BJ (cell line): ENCODE data around the gene NUDT6. TPM values are rescaled to one million over a fixed set of nuclear protein-coding genes. Genes with fewer than 3 reads are reported as not detected.

ENCODE experiments used
- CTCF ChIA-PET: fragments of 350-600 bp; formaldehyde crosslinking; extraction: SDS; loops from one replicate; lab custom pipeline; 2021; ENCODE audit warnings: antibody characterized with exemption, inconsistent platforms; lab: Yijun Ruan, JAX
- POLR2A ChIA-PET: fragments of 300-600 bp; sonication (Branson Sonifier 250); formaldehyde crosslinking; extraction: SDS; loops from one replicate; lab custom pipeline; 2021; ENCODE audit warnings: antibody characterized with exemption; lab: Charles Lee
- DNase-seq: peaks from one replicate; pipeline ENCODE4 v3.0.0-alpha.2; 2011; ENCODE audit warnings: low read depth
- H3K27me3 ChIP-seq: 2 replicates; pipeline ENCODE4 v1.6.0; 2011; ENCODE audit warnings: low read length; ENCODE audit not compliant: control insufficient read depth, insufficient read depth
- H3K36me3 ChIP-seq: 2 replicates; pipeline ENCODE4 v1.5.1; 2011; ENCODE audit warnings: low read length; ENCODE audit not compliant: control insufficient read depth, insufficient read depth
- H3K4me3 ChIP-seq: 2 replicates; pipeline ENCODE4 v1.5.1; 2011; ENCODE audit warnings: low read depth, mild to moderate bottlenecking, control low read depth, low read length
- polyA plus RNA-seq: library from polyadenylated mRNA; depleted of rRNA; stranded (reverse); fragments of >200 nt; gene quantifications from 2 replicates; pipeline ENCODE4 v1.2.3, GENCODE V29; 2011
- TF ChIP-seq, protein P1 (sequence below): IDR thresholded peaks from 2 replicates; pipeline ENCODE4 v1.5.1; 2011; ENCODE audit warnings: low read depth, mild to moderate bottlenecking, control low read depth, inconsistent platforms, low read length, moderate library complexity; ENCODE audit not compliant: insufficient read depth

The NUDT6 gene
- polyA plus RNA-seq, 1 experiment = 2.4 TPM

DNA sequence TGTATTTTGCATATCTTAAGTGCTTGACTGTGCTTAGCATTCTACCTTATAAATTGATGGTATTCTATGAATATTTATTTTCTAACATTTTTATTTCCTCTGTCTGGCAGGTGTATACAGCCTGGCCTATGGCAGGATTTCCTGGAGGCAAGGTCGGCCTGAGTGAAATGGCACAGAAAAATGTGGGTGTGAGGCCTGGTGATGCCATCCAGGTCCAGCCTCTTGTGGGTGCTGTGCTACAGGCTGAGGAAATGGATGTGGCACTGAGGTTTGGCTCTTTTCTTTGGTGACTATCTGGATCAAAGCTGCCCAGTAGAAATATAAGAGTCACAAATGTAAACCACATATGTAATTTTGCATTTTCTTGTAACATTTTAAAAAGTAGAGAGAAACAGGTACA lies 6.5 kb upstream of the NUDT6 start:
- no peak for DNase-seq
- POLR2A ChIA-PET = interaction anchor here (0.7 kb wide), 1 partner anchor 9 kb away, joined by 8 read pairs; no protein-coding TSS in a partner anchor
- CTCF ChIA-PET = interaction anchor here (1.2 to 3.6 kb wide), 2 partner anchors 326 to 1029 kb away, joined by 4 to 27 read pairs; no protein-coding TSS in a partner anchor
- Histone ChIP-seq H3K4me3 (no peak overlapping the region), H3K36me3 (peaks cover 1% of the 10 kb centered on the region; the same call in 1 of the 2 replicates), H3K27me3 (no peaks in the 10 kb centered on the region)
- TF ChIP-seq, protein P1, sequence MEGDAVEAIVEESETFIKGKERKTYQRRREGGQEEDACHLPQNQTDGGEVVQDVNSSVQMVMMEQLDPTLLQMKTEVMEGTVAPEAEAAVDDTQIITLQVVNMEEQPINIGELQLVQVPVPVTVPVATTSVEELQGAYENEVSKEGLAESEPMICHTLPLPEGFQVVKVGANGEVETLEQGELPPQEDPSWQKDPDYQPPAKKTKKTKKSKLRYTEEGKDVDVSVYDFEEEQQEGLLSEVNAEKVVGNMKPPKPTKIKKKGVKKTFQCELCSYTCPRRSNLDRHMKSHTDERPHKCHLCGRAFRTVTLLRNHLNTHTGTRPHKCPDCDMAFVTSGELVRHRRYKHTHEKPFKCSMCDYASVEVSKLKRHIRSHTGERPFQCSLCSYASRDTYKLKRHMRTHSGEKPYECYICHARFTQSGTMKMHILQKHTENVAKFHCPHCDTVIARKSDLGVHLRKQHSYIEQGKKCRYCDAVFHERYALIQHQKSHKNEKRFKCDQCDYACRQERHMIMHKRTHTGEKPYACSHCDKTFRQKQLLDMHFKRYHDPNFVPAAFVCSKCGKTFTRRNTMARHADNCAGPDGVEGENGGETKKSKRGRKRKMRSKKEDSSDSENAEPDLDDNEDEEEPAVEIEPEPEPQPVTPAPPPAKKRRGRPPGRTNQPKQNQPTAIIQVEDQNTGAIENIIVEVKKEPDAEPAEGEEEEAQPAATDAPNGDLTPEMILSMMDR = no peak

GRCh38 chr4:122922877-122923511 lies 597 bp upstream of the NUDT6 start:
- no peak for DNase-seq
- CTCF ChIA-PET = interaction anchor here (0.7 to 2.4 kb wide), 7 partner anchors 8 to 206 kb away, joined by 3 to 13 read pairs (median 4); no protein-coding TSS in a partner anchor
- H3K4me3 ChIP-seq = peak overlapping the region; percentile 76
- H3K27me3 ChIP-seq = no peaks in the 10 kb centered on the region
- TF ChIP-seq, protein P1 = 0 out of 2 replicates have a peak, but pooled peaks have one; percentile 2
- no peaks in the 10 kb centered on the region for H3K36me3 ChIP-seq
- POLR2A ChIA-PET = no interaction called here

DNA sequence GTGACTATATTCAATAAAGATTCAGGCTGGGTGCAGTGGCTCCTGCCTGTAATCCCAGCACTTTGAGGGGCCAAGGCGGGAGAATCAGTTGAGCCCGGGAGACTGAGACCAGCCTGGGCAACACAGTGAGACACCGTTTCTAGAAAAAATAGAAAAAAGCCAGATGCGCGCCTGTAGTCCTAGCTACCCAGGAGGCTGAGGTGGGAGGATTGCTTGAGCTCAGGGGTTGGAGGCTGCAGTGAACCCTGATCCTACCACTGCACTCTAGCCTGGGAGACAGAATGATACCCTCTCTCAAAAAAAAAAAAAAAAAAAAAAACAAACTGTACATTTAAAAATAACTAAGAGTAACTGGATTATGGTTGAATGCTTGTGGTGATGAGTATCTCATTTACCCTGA lies 1.1 kb downstream of the NUDT6 start:
- no peak for DNase-seq
- Histone ChIP-seq H3K36me3 (no peaks in the 10 kb centered on the region), H3K4me3 (peak overlapping the region; percentile 76), H3K27me3 (no peaks in the 10 kb centered on the region)
- TF ChIP-seq, protein P1 = no peak
- CTCF ChIA-PET = interaction anchor here (0.7 to 2.7 kb wide), 7 partner anchors 10 to 1341 kb away, joined by 3 to 13 read pairs (median 3); no protein-coding TSS in a partner anchor
- POLR2A ChIA-PET = no interaction called here

- no peaks in the 10 kb centered on the region for H3K36me3 ChIP-seq
- TF ChIP-seq, protein P1 = no peak
- ChIA-PET CTCF (interaction anchor here (0.6 to 2.7 kb wide), 5 partner anchors 10 to 1342 kb away, joined by 3 to 13 read pairs (median 4); partner anchors contain the start of gene BBS12), POLR2A (no interaction called here)
- no peak for DNase-seq
- no peak overlapping the region for H3K4me3 ChIP-seq
- H3K27me3 ChIP-seq = no peaks in the 10 kb centered on the region
Observed at GRCh38 chr4:122920473-122920872, 1.9 kb downstream of the NUDT6 start.

DNA sequence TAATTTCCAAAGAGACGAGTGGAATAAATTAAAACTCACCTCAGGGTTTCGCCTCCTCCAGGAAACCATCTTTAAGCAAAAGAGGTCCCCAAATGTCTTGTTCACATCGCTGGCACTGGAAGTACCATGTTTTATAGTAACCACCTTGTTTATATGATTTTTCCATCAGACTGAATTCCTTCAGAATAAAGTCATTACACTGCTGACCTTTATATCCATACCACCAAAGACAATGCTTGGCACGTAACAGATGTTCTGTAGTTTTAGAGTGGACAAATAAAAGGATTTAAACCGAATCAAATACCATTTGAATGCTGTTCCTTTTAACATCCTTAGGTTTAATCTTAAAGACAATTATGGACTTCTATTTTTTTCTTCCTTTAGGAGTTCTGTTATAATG lies 4.7 kb downstream of the NUDT6 start:
- H3K27me3 ChIP-seq = no peaks in the 10 kb centered on the region
- TF ChIP-seq, protein P1 = no peak
- ChIA-PET CTCF (no interaction called here), POLR2A (no interaction called here)
- DNase-seq = no peak
- no peaks in the 10 kb centered on the region for H3K36me3 ChIP-seq
- no peak overlapping the region for H3K4me3 ChIP-seq
